Kidney tubule cell (primary cell): ENCODE results near the gene CHMP4B.

ENCODE experiments used
- DNase-seq: peaks from one replicate; pipeline ENCODE4 v3.0.0-alpha.2; 2018; ENCODE audit warnings: low spot score

Gene CHMP4B

DNA sequence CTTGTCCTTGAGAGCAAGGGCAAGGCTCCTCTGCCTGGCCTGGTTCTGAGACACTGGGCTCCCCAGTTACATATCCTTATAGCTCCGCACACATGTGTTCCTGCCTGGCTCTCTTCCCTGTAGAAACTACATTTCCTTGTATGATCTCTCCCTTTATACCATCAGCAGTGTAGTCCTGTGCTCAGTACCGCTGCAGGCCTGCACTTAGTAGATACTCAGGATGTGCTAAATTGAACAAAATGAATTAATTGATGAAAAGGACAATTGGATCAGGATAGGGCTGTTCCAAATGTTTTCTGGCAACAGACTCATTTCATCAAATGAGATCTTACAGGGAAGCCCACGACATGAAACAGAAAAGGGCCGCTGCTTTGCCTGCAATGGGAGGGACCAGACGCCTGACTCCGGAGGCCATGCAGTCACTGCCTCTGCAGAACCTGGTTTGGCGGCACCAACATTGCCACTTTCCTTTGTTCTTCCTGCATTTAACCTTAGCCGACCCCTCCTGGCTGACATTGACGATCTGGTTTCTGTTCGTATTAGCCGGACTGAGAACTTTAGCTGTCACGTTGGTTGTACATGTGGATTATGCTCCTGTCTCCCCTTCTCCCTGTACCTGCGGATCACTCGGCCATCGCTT, 53.3 kb downstream of the CHMP4B start:
- no peak for DNase-seq

DNA sequence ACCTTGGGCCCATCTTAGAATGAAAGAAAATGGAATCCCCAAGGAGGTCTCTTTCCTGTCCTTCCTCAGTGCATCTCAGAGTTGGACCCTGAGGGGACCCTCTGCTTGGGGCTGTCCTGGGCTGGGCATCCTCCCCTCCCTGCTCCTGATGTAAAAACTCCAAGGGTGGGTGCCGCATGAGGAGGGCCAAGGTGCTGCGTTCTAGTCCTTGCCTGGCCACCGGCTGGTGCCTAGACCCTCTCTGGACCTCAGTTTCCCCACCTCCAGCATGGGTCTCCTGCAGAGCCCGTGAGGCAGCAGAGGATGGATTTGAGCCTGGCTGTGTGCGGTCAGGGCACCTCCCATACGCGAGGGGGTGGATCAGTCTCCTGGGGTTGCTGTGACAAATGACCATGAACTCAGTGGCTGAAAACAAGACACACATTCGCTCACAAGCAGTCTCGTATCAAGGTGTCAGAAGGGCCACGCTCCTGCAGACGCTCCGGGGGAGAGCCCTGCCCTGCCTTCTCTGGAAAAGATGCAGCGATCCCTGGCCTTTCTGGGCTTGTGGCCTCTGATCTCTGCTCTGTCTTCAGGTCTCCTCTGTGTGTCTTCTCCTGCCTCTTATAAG, 54.7 kb downstream of the CHMP4B start:
- no peak for DNase-seq

DNA sequence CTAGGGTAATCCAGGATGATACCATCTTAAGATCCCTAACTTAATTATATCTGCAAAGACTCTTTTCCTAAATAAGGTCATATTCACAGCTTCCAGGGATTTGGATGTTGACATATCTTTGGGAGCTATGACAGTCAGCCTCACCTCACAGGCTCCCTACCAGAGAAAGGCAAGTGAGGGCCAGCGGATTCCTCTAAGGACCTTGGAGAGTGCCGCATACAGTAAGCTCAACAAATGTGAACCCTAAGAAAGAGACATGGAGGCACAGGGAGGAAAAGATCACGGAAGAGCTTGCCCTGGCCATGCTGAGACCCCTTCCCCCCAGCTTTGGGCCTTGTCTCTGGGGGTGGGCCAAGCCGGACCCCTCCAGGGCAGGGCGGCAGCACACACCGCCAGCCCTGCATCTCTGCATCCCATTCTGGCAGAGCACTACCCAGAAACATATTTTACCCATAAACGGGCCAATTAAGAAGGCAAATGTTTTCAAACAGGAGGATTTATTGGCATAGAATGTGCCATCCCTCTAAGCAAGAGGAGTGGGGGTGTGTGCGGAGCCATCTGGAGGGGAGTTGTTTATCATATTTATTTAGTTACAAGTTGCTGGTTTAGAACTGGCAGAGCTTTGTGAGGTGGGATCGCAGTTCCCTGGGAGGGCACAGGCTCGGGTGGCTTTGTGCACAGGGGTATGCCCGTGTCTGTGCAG, 55.4 kb downstream of the CHMP4B start:
- no peak for DNase-seq

DNA sequence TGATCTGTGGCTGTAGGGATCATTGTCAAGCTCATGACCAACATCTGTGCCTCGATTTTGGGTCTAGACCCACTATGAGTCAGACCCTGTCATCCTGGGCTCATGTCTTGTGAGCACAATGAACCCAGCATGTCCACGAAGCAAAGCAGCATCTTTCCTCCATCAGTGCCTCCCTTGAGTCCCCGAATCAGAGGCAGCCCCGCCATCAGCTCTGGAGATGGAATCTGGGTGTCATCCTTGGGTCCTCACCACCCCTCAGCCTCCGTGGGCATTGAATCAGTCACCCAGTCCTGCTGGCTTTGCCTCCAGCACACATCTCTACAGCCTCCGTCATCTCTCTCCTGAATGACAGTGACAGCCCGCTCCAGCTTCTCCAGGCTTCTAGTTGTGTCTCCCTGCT, 56.9 kb downstream of the CHMP4B start:
- no peak for DNase-seq

DNA sequence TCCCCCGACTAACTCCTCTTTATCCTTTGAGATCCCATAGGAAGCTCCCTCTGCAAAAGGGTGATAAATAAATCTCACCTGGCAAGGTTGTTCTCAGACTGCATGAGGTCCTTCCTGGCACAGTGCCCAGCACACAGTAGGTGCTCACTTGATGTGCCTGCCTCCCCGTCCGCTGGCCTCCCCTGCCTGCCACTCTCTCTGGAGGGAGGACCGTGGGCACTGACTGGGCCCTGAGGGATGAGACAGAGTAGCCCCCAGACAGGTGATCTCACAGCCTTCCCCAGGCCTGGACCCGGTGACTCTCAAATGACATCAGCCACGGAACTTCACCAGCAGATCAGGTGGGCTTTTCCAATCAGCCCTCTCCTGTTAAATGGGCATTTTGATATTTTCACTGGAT, 57.4 kb downstream of the CHMP4B start:
- no peak for DNase-seq

DNA sequence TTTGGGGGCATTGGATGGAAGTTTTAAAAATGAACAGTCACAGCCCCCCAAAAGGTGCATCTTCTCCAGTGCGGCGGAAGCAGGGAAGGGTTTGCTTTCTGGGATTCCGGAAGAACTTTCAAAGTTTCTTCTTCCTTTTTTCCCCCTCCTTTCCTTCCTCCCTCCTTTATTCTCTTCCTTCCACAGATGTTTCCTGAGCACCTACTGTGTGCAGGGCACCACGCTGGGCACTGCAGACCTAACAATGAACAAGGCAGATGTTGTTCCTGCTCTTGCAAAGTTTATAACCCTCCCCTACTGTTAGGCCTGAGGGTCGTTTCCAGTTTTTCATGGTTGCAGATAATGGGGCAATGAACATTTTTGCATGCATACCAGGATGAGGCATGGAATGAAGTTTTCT, 58.1 kb downstream of the CHMP4B start:
- DNase-seq: no peak

DNA sequence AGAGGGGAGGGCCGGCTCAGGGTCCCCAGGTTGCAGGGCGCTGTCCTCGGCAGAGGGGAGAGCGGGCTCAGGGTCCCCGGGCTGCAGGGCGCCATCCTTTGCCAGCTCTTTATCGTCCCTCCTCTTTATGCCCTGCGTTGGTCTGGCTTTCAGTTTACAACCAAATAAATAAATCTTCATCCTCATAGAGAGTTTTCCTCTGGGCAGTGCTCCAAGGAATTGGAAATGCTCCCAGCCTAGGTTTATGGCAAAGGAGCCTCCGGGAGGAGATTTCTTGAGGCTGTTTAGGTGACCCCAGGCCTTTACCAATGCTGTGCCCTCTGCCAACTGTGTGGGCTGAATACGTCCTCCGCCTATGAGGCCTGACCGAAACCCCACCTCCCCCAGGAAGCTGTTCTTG, 60.2 kb downstream of the CHMP4B start:
- DNase-seq: no peak

DNA sequence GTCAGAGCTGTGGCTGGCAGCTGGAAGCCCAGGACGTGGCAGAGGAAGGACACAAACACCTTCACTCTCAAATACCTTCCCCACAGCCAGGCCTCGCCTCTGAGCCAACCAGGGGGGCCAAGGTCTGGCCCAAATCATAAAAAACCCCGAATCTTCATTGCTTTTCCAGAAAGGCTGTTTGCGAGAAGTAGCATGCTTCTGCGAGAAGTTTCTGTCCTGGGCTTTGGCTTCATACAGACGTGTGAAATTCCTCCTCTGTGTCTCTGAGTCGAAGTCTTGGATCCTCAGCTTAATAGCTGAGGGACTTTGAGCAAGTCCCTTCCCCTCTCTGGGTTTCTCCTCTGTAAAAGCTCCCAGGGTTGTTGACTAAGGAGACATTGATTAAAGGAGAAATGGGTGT, 63.0 kb downstream of the CHMP4B start:
- DNase-seq: no peak

DNA sequence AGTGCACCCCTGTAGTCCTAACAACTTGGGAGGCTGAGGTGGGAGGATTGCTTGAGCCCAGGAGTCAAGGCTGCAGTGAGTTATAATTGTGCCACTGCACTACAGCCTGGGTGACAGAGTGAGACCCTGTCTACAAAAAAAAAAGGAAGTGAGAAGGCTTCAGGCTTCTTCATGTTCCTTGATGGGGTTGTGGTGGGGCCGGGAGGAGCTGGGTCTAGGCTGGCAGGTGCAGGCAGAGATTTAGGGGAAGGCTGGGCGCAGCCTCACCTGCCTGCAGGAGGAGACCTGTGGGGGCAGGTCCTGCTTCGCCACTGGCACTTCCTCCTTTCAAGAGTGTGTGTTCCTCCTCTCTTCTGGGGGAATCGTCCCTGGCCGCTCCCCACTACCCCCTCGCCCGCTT, 63.9 kb downstream of the CHMP4B start:
- DNase-seq: no peak

DNA sequence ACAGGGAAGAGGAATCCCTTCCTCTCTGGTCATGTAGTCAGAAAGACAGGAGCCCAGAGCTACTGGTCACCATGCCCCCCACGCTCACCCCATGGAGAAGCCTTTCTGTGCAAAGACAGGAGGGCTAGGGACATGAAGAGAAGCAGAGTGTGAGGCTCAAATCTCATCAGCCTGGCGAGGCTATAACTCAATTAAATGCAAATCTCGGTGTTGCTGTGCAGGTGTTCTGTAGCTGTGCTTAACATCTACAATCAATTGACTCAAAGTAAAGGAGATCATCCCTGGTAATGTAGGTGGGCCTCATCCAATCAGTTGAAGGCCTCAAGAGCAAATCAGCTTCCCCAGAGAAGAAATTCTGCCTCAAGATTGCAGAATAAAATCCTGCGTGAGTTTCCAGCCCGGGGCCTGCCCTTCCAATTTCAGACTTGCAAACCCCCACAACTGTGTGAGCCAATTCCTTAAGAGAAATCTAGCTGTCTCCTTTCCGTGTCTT, 64.4 kb downstream of the CHMP4B start:
- DNase-seq: no peak

DNA sequence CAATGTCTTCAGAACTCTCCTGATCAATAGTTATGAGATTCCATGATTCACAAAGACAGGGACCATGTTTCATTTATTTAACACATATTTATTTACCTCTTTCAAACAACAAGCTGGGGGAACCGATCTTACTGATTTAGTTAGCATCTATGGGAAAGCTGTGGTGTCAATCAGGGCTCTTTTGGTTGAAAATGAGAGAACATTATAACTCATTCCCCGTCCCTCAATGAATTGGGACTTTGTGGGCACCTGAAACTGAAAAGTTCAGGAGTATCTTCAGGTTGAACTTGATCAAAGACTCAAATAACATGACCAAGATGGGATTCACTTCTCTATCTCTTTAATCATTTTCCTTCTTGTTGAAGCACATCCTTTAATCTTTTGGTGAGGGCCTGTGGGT, 67.4 kb downstream of the CHMP4B start:
- no peak for DNase-seq

DNA sequence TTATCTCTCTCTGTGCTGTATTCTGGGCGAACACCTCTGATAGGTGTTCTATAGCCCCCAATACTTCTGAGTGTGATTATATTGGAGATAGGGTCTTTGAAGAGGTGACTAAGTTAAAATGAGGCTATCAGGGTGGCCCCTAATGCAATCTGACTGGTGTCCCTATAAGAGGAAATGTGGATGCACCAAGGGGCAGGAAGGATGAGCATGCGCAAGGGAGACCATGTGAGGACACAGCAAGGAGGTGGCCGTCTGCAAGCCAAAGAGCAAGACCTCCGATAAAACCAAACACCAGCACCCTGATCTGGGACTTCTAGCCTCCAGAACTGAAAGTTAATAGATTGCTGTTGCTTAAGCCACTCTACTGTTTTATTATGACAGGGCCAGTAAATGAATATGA, 69.2 kb downstream of the CHMP4B start:
- DNase-seq: no peak

DNA sequence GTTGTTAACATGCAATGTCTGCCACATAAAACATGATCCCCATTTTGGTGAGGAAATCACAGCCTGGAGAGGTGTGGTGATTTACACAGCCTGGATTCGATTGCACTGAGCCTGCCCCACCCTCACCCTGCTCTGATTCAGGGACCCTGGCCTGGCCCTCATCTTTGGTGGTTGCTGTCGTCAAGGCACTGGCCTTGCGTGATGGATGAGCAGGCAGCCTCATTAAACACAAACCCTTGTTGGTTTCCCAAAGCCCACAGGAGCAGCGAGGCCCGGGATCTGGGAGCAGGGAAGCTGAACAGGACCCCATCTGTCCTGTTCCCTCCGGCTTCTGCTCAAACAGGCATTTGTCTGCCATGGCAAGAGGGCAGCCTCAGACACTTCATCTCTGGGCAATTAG, 70.8 kb downstream of the CHMP4B start:
- DNase-seq: no peak

DNA sequence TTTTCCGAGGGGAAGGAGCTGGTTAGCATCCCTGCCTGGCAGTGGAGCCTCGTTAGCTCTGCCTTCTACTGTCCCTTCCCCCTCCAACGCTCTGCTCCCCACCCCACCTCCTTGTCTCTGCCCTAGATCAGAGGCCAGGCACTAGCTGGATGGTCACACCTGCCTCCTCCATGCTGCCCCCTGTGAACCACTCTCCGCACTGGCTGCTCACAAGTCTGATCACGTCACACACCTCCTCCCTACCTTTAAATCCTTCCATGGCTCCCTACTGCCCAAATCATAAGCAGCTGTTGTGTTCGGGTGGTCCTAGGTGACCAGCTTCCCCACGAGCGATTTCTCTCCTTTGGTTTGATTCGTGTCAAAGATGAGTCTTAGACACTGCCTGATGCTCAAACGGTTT, 71.3 kb downstream of the CHMP4B start:
- DNase-seq: no peak

DNA sequence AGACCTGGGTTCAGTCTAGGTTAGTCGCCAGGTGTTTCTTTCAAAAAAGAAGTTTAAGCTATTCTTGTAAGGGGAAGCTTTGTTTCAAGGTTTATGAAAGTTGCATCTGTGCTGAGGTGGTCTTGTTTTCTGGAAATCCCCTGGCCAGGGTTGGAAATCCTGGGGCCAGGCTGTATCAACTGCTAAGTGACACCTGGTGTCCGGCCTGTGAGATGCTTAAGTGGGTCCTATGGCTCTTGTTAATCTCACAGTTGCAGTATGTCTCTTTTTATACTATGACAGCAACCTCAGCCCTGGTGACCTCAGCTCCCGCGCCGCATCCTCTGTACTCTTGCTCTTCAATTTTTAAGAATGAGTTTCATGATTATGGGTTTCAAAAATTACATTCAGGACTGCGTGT, 72.0 kb downstream of the CHMP4B start:
- DNase-seq: no peak

DNA sequence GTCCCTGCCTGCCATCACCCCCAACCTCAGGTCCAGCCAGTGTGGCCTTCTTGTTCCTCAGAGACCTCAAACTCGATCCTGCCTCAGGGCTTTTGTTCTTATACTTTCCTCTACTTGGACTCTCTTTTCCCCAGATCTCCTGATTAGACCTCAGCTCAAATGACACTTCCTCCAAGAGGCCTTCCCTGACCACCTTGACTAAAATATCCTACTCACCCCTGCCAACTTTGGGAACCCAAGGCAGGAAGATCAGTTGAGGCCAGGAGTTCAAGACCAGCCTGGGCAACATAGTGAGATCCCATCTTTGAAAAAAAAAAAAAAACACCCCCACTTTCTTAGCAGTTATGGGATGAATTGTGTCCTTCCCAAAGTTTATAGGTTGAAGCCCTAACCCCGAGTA, 73.5 kb downstream of the CHMP4B start:
- DNase-seq: no peak

DNA sequence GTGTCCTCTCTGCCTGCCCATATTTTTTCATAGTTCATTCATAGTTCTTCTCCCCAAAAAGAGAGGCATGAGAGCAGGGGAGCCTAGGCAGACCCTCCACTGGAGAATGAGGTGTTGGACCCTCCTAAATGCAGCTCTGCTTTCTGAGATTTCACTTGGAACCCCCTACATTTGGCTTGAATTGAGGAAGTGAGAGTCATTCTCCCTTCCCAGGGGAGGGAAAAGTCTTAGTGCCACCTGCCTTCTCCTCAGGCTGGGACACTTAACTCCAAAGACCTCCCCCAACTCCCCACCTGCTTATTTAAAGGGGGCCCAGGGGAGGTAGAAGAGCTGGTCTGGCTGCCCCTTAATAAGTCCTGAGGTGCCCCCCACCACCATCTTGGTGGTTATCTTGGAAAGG, 78.2 kb downstream of the CHMP4B start:
- no peak for DNase-seq

DNA sequence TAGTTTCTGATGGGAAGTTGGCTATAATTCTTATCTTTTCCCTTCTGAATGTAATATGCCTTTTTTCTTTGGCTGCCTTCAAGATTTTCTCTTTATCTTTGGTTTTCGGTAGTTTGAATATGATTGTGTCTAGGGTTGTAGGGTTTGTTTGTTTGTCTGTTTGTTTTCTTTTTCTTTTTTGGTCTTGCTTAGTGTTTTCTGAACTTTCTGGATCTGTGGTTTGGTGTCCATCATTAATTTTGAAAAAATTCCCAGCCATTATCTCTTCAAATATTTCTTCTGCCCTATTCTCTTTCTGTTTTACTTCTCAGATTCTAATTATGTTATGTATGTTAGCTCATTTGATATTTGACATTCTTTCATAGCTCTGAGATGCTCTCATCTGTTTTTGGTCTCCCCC, 79.4 kb downstream of the CHMP4B start:
- DNase-seq: no peak

DNA sequence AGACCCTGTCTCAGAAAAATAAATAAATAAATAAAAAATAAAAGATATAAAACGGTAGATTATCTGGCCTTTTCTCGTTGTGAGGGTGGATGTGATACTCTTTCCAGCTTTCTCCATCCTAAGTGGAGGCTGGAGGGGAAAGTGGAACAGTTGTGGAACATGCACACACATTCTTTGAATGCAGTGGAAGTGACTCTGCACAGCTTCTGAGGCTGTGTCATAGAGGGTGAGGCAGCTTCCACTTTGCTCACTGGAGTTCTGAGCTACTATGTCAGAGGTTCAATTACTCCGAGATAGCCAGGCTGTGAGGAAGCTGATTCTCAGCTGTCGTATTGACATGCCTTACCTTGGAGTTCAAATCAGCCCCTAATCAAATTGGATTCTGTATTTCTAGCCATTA, 82.2 kb downstream of the CHMP4B start:
- DNase-seq: peak; percentile 76

DNA sequence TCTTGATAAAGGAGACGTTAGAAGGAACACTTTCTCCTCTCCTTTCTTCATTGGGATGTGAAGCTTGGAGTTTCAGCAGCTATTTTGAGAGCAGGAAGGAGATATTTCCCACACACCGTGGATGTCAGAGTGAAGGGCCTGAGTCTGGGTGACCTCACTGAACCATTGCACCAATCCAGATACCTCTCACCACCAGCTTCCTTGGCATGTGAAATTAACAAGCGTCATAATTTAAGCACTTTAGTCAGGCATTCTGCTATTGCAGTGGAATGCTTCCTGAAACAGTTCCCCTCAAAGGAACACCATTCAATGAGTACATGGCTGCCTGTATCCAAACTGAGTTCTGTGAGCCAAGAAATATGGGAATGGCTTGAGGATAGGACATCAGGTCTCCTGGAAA, 83.7 kb downstream of the CHMP4B start:
- no peak for DNase-seq

DNA sequence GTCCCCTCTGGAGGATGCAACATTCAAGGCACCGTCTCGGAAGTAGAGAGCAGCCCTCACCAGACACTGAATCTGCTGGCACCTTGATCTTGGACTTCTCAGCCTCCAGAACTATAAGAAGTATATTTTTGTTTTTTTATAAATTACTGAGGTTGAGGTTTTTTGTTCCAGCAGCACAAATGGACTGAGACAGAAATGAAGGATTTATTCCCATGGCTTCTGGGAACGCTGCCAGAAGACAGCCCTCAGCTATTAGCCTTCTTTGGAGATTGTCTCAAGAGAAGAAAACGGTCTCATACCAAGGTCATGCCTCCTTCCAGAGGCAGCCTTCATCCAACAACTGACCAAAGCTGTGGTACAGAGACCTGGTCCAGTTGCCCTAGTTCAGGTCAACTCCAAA, 85.4 kb downstream of the CHMP4B start:
- DNase-seq: no peak

DNA sequence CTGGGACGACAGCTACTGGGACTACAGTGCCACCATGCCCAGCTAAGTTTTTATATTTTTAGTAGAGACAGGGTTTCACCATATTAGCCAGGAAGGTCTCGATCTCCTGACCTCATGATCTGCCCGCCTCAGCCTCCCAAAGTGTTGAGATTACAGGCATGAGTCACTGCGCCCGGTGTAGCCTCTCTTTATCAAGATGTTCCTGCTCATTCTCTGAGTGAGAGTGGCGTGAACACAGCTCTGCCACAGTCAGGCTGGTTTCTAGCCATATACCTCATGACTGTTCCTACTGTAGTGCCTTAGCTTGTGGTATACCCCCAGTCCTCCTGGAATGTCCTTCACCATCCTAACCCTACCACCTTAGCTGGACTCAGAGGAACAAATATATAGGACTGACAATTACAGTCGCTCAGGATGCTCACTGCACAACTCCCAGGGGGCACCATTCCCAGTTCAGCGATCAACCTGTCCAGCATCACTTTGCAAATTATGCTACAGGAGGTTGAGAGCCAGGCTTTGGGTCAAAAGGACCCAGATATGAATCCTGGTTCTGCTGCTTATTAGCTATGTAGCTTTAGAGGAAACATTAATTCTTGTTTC, 86.3 kb downstream of the CHMP4B start:
- DNase-seq: no peak

DNA sequence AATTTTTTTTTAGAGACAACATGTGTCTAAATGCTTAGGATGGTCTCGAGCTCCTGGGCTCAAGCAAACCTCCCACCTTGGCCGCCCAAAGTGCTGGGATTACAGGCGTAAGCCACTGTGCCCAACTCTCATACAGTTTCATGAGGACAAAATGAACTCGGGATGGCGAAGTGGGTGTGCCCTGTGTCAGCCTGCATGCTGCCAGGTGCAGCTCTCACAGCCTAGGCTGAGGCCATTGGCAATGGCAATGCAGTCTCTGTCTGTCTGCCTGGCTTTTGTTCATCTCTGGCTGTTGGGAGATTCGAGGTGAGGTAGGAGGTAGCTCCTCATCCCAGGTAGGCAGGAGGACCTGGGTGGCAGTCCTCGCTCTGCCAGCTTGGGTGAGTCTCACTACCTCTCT, 88.0 kb downstream of the CHMP4B start:
- DNase-seq: no peak
